ENCODE data around the gene PFDN6.
"Not testable (repeated sequence)": the region's sequence is repeated elsewhere in the genome, so short reads cannot be mapped to it uniquely, and the experiment has no call there.

PFDN6 gene

GRCh38 chr6:33288921-33289783 lies at the start of gene PFDN6, which contains the start of gene WDR46:
TSS of gene PFDN6 (plus strand) at chr6:33289601. CDS start at chr6:33289857, 256 bp downstream.
TSS of gene WDR46 (minus strand) at chr6:33289239. CDS start at chr6:33289170, 69 bp downstream.
- peak; percentile 81 for DNase-seq (ENCODE audit: low read depth)

GRCh38 chr6:33241968-33242367 lies 47.4 kb upstream of the PFDN6 start:
- no peak for DNase-seq (ENCODE audit: low read depth)

GRCh38 chr6:33243476-33243875 lies 45.9 kb upstream of the PFDN6 start:
- no peak for DNase-seq (ENCODE audit: low read depth)

GRCh38 chr6:33247977-33248642 lies 41.3 kb upstream of the PFDN6 start:
- DNase-seq (ENCODE audit: low read depth), result peak; percentile 35

- DNase-seq (ENCODE audit: low read depth), result no peak
These were observed 40.8 kb upstream of the PFDN6 start for GRCh38 chr6:33248643-33248931.

- DNase-seq (ENCODE audit: low read depth), result peak; percentile 98
These were observed 40.3 kb upstream of the PFDN6 start for GRCh38 chr6:33248932-33249731.

- peak; percentile 75 for DNase-seq (ENCODE audit: low read depth)
These were observed 39.4 kb upstream of the PFDN6 start for GRCh38 chr6:33249732-33250630.

GRCh38 chr6:33250731-33251130 lies 38.7 kb upstream of the PFDN6 start:
- DNase-seq (ENCODE audit: low read depth), result no peak

- DNase-seq (ENCODE audit: low read depth), result no peak
These were observed 37.9 kb upstream of the PFDN6 start for GRCh38 chr6:33251395-33252012.

- no peak for DNase-seq (ENCODE audit: low read depth)
These were observed 36.6 kb upstream of the PFDN6 start for GRCh38 chr6:33252759-33253158.

- no peak for DNase-seq (ENCODE audit: low read depth)
These were observed 34.8 kb upstream of the PFDN6 start for GRCh38 chr6:33254591-33254990.

GRCh38 chr6:33259032-33259431 lies 30.4 kb upstream of the PFDN6 start:
- no peak for DNase-seq (ENCODE audit: low read depth)

GRCh38 chr6:33262490-33262889 lies 26.9 kb upstream of the PFDN6 start:
- DNase-seq (ENCODE audit: low read depth), result not testable (repeated sequence)

GRCh38 chr6:33264015-33264414 lies 25.4 kb upstream of the PFDN6 start:
- no peak for DNase-seq (ENCODE audit: low read depth)

- DNase-seq (ENCODE audit: low read depth), result no peak
These were observed 18.3 kb upstream of the PFDN6 start for GRCh38 chr6:33271117-33271467.

- peak; percentile 95 for DNase-seq (ENCODE audit: low read depth)
These were observed 17.7 kb upstream of the PFDN6 start, which contains the start of the genes RPS18 and VPS52 for GRCh38 chr6:33271468-33272274. TSS of gene RPS18 (plus strand) at chr6:33272075. CDS start at chr6:33272120, 45 bp downstream. TSS of gene VPS52 (minus strand) at chr6:33271876. CDS start at chr6:33271675, 201 bp downstream.

GRCh38 chr6:33272275-33273128 lies 16.9 kb upstream of the PFDN6 start:
- no peak for DNase-seq (ENCODE audit: low read depth)

GRCh38 chr6:33273129-33273923 lies 16.1 kb upstream of the PFDN6 start:
- DNase-seq (ENCODE audit: low read depth), result no peak
